SK-N-DZ (cell line): ENCODE results near the gene PTCHD1.

Experiments used
- DNase-seq: peaks from one replicate; pipeline ENCODE4 v3.0.0-alpha.2; 2015; ENCODE audit warnings: low spot score

PTCHD1 gene

DNA sequence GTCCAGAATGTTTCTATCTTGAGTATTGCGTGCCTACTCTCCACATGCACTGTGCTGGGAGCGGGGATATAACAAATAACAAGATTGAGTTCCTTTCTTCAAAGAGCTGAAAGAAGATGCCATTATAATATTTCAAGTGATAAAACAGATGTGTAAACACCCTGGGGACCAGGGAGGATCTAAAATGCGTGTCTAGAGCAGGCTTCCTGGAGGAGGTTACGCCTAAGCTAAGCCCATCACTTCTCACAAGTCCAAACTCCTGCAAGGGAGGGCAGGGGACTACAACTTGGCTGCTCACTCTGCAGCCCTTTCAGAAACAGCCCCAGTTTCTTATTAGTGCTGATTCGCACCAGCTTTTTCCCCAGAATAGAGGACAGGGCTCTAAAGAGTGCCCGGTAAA lies 21.5 kb downstream of the PTCHD1 start:
- DNase-seq = no peak

DNA sequence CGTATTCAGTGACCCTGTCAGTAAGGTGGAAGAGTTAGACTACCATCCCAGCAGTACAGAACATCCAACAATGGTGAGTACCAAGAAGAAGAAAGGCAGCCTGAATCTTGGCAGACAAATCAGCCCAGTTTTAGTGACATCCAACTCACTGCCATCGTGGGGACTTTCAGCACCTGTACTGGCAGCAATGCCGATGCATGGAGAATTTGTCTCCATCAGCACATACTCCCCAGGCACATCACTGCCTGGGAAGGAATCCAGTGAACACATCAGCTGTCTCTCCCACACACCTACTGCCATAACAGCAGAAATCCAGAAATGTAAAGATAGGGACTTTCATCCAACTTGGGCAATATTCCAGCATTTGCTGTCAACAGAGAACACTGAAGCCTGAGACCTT lies 29.8 kb downstream of the PTCHD1 start:
- no peak for DNase-seq

DNA sequence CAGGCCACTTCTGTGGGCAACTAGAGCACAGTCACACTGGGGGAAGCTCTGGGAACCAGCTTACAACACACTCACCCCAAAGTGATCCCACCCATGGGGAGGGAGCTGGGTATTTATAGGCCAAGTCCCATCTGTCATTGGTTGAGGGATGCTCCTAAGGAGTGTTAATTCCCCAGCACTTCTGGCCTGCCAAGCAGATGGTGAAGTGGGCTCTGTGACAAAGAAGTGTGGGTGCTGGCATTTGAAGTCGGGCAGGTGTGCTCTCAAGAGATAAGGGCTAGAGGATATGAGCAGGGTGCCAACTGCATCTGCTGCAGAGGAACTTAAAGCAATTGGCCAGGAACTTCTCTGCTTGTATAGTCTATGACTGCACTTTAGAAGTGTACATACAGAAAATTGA lies 30.9 kb downstream of the PTCHD1 start:
- DNase-seq = no peak

DNA sequence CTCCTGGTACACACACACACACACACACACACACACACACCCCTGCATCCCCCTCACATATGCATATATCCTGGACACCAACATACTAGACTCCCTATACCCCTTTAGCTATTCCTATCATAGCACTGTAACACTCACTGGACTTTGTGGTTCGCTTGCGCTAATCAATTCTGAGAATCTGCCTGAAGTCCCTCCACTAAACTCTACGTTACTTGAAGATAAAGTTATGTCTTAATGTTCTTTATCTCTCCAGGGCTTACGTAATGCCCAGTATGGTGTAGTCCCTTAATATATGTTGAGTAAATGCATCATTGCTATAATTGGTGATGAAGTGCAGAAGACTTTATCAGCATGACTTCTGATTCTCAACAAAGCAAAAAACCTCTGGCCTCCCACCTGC lies 32.3 kb downstream of the PTCHD1 start:
- no peak for DNase-seq

DNA sequence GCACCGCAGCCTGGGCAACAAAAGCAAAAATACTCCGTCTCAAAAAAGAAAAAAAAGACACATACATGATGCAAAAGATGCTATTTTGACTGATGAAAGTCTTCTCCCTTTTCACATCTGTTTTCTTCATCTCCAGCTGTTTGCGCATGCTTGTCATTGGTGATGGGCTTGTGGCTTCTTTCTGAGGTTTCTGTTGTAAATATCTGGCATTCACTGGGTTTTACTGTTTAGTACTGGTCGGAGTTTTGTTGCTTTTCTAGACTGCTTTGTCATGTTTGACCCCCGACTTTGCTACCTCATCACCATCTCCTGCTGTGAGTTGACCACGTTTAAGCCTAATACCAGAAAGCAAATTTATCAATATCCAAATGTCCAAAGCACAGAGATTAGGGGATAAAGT lies 34.4 kb downstream of the PTCHD1 start:
- no peak for DNase-seq

DNA sequence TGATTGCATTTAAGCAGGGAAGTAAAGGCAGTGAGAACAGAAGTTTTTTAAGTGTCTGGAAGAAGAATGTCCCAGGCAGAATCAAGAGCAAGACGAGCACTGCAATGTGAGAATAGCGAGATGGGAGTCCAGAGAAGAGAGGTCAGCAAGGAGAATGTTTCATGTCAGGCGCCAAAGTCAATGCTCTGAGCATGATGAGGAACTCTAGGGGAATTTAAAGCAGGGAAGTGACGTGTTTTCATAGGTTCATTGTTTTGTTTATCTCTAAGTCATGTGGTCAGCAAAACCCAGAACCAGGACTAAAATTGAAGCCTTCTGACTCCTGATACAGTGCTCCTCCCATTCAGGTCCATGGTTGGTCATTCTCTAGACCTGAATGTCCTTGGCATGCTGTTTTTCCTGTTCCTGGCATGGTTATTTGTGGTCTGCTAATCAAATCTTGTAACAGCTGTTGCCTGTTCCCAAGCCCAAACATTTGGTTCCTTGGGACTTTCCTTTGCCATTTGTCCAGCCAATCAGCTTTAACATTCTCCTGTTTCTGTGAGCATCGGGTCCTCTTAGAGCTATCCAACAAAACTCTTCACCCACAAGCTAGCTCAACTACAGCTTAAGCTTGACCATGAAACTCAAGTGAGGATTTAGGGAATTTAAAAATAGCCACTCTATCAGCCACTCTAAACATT lies 37.7 kb downstream of the PTCHD1 start:
- DNase-seq = no peak

DNA sequence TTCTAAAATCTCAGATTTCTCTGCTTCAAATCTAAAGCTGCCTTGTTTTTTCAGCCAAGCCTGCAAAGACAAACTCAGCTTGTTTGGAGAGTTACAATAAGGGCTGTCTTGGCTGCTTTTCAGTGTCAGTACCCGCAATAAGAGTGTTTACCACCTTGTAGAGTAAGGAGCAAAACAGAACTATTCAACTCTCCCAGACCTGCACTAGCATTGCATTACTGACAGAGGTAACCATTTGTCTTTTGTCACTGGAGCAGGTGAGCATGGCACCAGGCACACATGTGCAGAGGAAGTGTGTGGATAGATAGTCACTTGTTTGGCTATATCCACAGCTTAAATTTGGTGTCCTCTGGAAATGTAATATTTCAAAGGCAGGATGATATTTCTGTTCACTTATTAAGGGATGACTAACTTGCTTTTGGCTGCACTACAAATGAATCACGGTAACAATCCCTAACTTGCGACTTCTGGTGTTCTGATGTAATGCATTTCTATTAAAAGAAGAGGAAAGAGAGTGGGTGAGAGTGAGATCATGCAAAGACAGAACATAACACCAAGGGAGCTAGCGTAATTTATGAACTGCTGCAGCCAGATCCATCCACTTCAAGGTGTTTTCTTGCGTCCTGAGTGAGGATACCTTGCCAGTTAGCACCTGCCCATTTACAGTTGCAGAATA lies 38.6 kb downstream of the PTCHD1 start:
- no peak for DNase-seq

DNA sequence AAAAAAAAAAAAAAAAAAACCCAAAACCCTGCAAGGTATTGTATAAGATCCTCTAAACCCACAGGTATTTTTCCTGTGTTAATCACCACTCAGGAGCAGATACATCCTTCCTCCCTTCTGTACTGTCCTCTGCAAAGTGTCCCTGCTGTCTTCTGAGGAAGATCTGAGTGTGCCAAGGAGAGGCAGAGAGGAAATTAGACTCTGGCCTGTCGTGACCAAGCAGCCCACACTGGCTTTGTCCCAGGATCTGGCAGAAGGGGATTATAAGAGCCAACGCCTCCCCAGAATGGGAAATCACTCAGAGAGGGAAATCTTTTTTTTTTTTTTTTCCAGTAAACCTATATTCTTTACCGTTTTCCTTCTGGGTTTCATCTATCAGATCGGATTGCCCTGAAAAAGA lies 39.6 kb downstream of the PTCHD1 start:
- DNase-seq = no peak

DNA sequence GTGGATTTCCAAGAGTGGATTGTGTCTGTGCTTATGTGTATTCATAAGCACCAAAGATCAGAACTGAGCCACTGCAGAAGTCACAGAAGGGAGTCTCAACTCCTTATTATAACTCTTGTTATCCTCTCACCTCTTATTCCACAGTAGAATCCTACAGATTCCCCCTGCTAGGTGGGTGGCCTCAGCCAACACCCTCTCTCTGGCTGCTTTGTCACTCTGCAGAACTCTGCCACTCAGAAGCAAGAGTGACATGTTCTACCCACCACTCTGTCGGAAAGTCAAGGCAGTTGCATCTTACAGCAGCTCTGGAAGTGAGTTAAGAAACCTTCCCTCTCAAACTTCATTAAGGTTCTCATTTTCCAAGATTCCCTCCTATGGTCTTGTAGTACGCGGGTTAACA lies 41.9 kb downstream of the PTCHD1 start:
- no peak for DNase-seq

DNA sequence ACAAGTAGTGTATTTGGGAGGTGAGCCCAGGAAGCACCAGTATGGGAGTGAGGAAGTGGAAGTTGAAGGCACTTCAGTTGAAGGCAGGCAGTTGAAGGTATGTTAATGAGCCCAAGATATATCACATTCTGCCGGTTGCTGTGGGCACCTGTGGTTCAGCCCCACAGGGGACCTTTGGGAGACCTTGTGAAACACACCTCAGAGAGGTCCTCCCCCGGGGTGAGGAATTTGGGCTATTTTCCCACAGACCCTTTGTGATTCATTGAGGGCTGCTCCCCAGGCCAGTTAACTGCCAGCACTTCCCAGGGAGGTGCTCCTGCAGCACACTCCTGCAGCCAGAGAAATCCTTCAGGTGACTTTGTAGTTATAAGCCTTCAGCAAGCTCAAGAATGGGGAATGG lies 45.9 kb downstream of the PTCHD1 start:
- DNase-seq = no peak

DNA sequence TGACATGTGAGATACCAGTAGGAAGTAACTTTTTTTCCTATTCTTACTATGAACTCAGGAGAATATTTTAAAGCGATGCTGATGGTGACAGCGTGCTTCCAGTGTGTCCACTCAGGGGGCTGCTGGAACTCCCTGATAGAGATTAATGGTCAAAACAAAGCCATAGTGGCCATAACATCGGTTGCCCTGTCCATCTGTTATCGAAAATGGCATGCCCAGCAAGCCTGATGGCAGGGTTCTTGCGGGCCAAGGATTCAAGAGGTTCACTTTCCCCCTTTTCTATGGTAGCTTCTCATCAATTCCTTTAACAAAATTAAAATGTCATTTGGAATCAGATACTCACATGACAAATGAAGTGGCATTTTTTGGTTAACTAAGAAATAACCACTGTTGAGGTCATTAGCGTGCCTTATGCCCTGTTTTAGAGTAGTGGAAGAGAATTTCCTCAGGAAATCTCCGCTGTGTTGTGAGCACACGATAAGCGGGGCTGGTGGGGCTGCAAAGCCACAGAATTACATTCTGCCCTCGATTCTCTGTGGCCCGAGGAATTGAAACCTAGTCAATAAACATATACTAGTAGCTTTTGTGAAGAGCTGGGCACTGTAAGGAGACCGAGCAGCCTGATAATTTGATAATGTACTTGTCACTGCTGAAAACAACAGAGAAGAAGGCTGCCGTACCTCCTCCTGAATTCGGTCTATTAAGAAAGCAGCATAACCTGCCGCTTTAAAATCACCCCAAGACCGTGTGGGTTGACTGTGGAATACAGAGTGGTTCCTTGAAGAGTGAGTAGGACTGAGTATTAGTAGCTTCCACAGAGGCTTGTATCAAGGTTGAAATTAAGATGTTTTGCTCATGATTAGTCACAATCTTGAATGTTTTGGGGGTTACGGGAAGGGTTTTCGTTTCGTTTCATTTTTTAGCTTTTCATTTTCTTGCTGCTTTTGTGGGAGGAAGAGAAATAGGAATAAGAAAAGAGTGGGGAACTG lies 46.7 kb downstream of the PTCHD1 start:
- no peak for DNase-seq

DNA sequence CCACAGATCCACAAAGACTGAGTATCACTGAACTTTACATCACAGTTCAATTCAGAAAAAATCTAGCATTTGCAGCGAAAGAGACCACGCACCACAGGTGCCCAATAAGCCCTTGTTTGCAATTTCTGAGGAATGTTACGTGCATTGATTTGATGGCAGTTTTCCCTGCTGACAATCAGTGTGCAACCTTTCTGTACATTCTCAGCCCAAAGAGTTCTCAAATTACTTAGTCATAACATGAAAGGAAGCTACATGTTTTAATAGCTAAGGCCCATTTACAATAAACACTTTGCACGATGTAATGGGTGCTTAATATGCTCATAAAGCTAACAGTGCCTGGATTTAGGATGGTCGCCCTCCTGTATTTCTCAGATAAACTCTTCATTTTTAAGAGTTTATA lies 47.9 kb downstream of the PTCHD1 start:
- DNase-seq = no peak

DNA sequence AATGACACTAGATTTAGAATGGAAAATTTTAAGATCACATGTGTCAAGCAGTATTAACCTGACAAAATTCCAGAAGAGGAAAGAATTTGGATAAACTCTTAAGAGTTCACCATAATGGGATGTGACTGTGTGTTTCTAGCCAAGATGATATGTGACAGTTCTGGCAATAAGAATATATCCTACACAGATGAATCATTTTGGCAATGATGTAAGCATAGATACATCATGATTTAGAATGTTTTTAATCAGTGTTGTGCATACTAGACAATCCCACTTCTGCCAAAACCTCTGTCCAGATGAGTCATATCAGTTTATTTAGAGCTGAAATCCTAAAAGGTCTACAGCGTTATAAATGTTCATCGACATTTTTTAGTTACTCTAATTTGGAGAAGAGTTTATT lies 48.8 kb downstream of the PTCHD1 start:
- DNase-seq = no peak

DNA sequence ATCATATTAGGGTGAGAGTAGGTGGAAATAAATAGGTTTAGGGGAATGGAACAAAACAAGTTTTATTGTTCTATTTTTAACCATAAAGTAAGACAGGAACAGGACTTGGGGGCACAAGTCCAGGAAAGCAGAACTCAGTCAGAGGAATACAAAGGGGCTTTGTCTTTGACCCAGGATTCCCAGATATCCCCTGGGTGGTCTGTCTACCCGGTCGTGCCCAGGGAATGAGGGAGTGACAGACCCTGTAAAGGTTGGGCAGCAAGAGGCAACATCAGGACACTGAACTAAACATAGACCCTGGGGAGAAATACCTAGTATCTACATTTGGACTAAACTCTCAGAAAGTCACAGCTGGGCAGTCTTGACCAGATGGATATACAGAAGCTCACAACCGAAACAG lies 50.6 kb downstream of the PTCHD1 start:
- no peak for DNase-seq

DNA sequence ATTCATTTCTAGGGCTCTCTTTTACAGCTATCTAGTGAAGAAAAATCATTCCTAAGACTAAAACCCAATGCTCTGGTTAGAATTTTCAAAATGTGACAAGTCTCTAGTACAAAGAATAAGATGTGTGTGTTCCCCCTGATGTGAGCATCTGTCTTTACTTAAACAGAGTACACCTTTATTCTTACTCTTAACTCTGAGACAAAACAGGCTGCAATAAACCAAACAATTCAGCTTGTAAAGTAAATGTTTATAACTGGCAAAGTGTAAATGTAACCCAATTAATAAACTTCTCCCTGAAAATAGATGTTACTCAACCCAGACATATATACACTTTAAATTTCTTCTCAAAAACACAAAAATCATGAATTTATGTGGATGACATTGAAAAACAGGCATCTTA lies 51.6 kb downstream of the PTCHD1 start:
- no peak for DNase-seq

DNA sequence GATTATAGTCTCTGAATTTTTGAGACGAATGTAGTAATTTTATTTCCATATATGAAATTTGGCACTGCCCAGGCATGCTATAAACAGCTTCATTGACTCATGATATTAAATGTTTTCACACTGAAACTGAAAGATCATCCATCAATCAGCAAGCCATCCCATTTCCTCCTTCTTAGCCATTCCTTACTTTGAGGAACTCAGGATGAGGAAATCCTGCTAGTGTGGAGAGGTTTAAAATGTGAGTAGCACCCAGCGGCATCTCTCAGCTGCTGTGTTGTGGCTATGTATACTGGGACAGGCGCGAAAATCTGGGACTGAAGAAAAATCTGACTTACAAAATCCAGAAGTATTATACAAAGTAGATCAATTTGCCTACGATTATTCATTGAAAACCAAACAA lies 52.1 kb downstream of the PTCHD1 start:
- no peak for DNase-seq

DNA sequence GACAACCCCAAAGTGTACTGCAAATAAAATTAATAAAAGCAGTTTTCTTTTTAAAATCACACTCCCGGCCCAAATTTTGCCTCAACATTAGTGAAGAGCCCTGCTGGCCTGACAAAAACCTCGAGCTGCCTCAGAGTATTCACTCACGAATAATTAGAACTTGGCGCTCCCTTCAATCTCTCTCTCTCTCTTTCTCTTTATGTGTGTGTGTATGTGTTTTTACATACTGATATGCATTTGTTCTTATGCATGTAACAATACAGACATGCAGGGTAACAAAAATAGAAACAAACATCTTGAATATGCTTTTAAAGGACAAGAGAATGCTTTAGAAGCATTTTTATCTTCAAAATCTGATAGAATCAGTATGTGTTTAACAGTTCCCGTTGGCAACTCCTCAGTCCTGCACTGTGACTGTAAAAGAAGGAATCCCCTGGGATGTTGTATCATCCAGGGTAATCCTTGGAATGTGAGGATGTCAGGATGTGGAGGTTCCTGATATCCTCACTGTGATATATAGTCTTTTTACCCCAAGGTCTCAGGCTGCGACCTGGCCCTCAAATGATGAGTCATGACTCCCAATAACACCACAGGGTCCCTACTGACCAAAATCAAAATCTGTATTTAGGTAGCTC lies 53.0 kb downstream of the PTCHD1 start:
- no peak for DNase-seq

DNA sequence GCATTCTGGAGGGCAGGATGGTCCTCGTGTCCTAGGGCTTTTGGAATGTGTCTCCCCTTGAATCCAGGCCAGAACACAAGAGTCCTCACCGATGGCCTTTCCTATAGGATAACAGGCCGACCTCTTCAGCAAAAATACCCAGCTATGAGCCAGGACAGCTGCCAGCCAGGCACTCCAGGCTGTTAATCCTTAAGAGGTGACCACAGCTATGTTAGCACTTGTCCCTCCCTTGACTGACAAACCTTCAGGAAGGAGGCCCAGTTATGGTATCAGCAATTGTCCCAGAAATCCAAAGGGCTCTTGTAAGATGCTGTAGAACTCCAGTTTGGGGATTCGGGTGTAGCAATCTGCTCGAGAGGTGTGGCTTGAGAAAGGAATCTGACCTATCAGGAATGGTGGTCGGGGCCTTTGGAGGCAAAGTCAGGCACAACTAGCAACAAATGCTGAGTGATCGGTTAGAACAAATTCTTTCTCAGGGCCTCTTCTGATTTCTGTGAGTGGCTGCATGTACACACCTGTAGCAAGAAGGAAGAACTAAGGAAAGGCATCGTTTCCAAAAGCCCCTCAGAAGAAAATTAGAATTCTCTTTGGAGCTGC lies 54.6 kb downstream of the PTCHD1 start:
- DNase-seq = no peak

DNA sequence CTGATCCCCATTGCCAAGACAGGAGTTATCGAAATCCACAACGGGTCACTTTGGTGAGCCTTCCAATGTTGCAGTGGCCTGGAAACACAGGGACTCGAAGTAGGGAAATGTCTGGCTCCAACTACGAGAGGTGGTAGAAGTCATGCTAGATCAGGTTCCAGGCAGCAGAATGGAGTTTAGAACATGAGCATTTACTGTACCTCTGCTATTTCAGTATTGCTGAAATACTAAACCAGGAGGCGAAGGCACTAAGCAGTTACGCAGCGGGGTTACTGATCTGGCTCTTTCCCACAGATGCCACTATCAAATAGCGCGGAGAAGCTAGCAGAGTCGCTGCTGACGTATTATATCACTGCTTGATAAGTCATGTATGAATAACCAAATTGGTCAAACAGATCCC lies 56.3 kb downstream of the PTCHD1 start:
- no peak for DNase-seq

DNA sequence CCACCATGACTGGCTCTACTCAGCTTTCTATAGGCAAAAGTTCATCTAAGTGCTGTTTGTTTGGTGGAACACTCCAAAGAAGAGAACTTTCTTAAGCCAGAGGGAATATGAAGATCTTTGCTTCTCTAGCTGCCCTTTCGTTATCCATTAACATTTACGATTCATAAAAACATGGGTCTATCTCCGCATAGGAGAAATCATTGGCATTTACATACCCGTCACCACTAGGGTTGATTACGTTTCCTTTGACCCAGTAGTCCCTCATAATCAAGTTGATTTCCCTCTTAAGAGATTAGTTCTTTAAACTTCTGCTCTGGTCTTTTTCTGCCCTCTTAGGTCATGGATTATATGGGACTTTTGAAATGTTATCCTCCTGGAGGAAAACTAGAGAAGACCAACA lies 57.5 kb downstream of the PTCHD1 start:
- DNase-seq = no peak

DNA sequence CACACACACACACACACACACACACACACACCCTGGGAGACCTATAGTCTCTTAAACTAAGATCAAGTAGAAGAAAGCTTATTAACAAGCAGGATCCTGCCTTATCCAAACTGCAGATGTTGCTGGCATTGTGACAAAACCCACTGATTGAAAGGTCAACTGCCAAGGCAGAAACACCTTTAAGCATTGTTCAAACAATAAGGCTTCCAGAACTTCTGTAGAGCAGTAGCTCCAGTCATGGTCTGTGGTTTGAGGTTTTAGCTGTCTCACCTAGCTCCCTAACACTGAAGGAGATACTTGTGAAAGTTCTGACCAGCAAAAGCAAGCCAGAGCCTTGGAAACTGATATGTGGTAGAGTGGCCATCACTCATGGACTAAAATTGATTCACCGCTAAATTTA lies 59.8 kb downstream of the PTCHD1 start:
- DNase-seq = no peak

DNA sequence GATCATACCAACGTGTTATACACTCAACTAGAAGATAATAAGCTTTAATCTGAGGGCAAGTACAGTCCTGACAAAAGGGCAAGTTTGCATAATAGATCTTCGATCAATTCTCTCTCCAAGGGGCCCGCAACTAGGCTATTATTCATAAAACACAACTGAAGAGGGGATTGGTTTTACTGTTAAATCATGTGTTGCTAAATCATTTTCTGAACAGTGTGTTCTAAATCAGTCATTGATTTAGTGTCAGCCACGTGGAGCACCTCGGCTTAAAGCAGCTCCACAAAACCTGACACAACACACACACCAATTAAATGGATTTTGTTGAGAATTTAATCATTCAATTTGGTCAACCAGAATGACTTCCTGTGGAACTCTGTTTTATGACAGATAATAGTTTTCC lies 61.6 kb downstream of the PTCHD1 start:
- no peak for DNase-seq
